H1 (cell line): Measurements from ENCODE around the gene ROS1.

Experiments used
- BCL11A ChIP-seq, 2 experiments: IDR thresholded peaks; one replicate each; pipeline ENCODE4 v1.6.1; 2011; ENCODE audit warnings: low read depth in 2 of 2, low read length in 2 of 2, mild to moderate bottlenecking in 2 of 2
- BRCA1 ChIP-seq: IDR thresholded peaks from 2 replicates; pipeline ENCODE4 v1.6.1; 2012; ENCODE audit warnings: low read depth, low read length, improper control_type of control experiment
- CBX8 ChIP-seq: fragments of 300-800, 300-1000 bp; sonication (generic); IDR thresholded peaks from 2 replicates; pipeline ENCODE4 v1.7.1; 2016; ENCODE audit warnings: low read depth, low read length, borderline replicate concordance
- CTCF ChIP-seq, 3 experiments: IDR thresholded peaks; 1 replicate in 2 of 3; 2 replicates in 1 of 3; pipeline versions ENCODE4 v1.5.1 to v1.6.1; 2011; ENCODE audit warnings: low read length in 3 of 3, mild to moderate bottlenecking in 3 of 3, inconsistent platforms in 2 of 3, low read depth in 1 of 3, moderate library complexity in 1 of 3; ENCODE audit not compliant: insufficient read depth in 1 of 3; ENCODE audit errors: control extremely low read depth in 1 of 3
- EGR1 ChIP-seq: IDR thresholded peaks from 2 replicates; pipeline ENCODE4 v1.6.1; 2011; ENCODE audit warnings: low read depth, low read length, borderline replicate concordance
- EP300 ChIP-seq, 2 experiments: IDR thresholded peaks; 1 replicate in 1 of 2; 2 replicates in 1 of 2; pipeline ENCODE4 v1.6.1; 2011 to 2012; ENCODE audit warnings: low read depth in 2 of 2, low read length in 2 of 2, mild to moderate bottlenecking in 2 of 2, borderline replicate concordance in 1 of 2, inconsistent platforms in 1 of 2, moderate library complexity in 1 of 2
- FOSL1 ChIP-seq: IDR thresholded peaks from 2 replicates; pipeline ENCODE4 v1.6.1; 2011; ENCODE audit warnings: mild to moderate bottlenecking, low read depth, low read length, moderate library complexity; ENCODE audit not compliant: insufficient read depth
- POLR2AphosphoS5 ChIP-seq: IDR thresholded peaks from 2 replicates; pipeline ENCODE4 v1.6.1; 2011; ENCODE audit warnings: low read depth, low read length
- RNF2 ChIP-seq: fragments of 200-900, 300-1000 bp; sonication (generic); IDR thresholded peaks from 2 replicates; pipeline ENCODE4 v1.7.1; 2016; ENCODE audit warnings: borderline replicate concordance, low read depth, mild to moderate bottlenecking, antibody characterized with exemption, low read length; ENCODE audit not compliant: poor library complexity, severe bottlenecking; ENCODE audit errors: missing control alignments
- ZNF274 ChIP-seq: IDR thresholded peaks from 2 replicates; pipeline ENCODE4 v1.7.0; 2012; ENCODE audit warnings: low read length, borderline replicate concordance; ENCODE audit errors: extremely low read depth

- TF ChIP-seq EP300 (IDR thresholded peaks at IDR 0.05; ENCODE audit: borderline replicate concordance in 1 of 2, low read depth in 2 of 2, low read length in 2 of 2) (no peak), ZNF274 (no peak), RNF2 (no peak), CTCF (IDR thresholded peaks at IDR 0.05; ENCODE audit: control extremely low read depth in 1 of 3, insufficient read depth in 1 of 3, low read depth in 1 of 3, low read length in 3 of 3) (no peak), POLR2AphosphoS5 (no peak), BCL11A (IDR thresholded peaks at IDR 0.05; ENCODE audit: low read depth in 2 of 2, low read length in 2 of 2) (no peak), CBX8 (no peak), EGR1 (no peak), BRCA1 (no peak), FOSL1 (no peak)
Measured at GRCh38 chr6:117459204-117459944, 33.6 kb upstream of the ROS1 start.
